ENCODE results near the gene TFCP2.

DNA sequence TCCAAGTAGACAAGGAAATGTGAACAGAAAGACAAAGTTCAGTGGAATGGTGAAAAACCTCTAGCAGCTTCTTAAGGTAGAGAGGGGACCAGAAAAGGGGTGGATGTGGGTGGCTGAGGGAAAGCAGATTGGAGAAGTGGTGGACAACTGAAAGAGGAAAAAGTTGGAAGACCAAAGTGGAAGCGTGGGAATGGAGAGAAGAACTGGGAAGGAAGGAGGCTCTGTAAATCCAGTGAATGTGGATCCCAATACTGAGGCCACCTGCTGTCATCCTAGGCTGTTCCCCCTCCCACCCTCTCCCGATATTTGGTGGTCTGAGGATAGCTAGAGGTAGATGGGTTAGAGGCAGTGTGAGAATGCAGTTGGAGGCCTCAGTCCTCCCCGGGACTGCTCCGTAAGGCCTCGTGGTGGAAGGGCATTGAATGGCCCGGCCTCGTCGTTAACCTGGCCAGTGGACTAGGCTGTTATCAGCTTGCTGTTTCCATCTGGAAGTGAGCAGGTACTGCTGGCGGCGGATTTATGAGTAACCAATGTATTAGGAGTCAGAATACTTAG, 45.7 kb upstream of the TFCP2 start:
- peak; percentile 8; the same call in 1 of the 2 replicates for TF ChIP-seq SPI1 (IDR thresholded peaks at IDR 0.05; ENCODE audit: low read depth, low read length)
- no peak for TF ChIP-seq POLR2A (IDR thresholded peaks at IDR 0.05; ENCODE audit: low read depth, low read length)
- no peak for TF ChIP-seq TAF1 (IDR thresholded peaks at IDR 0.05; ENCODE audit: low read depth, low read length)
- no peak for TF ChIP-seq POLR2AphosphoS5 (IDR thresholded peaks at IDR 0.05; ENCODE audit: low read depth, low read length)
- no peak for TF ChIP-seq POU2F2 (IDR thresholded peaks at IDR 0.05; ENCODE audit: low read depth, low read length)
- TF ChIP-seq PAX5 (IDR thresholded peaks at IDR 0.05; ENCODE audit: insufficient read depth, low read length, severe bottlenecking), result no peak
